HepG2 (cell line): ENCODE results near the gene MIF4GD. TPM values are rescaled to one million over a fixed set of nuclear protein-coding genes. Genes with fewer than 3 reads are reported as not detected.

Experiments used
- ADNP ChIP-seq: sonication (generic); formaldehyde crosslinking; IDR thresholded peaks from 2 replicates; pipeline ENCODE4 v1.4.0; 2020; ENCODE audit warnings: missing genetic modification reagents
- CBFB ChIP-seq: sonication (generic); formaldehyde crosslinking; IDR thresholded peaks from 2 replicates; pipeline ENCODE4 v1.4.0; 2020; ENCODE audit warnings: missing genetic modification reagents
- KDM5A ChIP-seq: fragments of 200-600 bp; sonication (generic); IDR thresholded peaks from 2 replicates; pipeline ENCODE4 v1.7.0; 2018; ENCODE audit warnings: antibody characterized with exemption, mild to moderate bottlenecking, low read length, borderline replicate concordance
- KIAA2018 ChIP-seq: sonication (generic); formaldehyde crosslinking; IDR thresholded peaks from 2 replicates; pipeline ENCODE4 v1.5.0; 2020; ENCODE audit warnings: mild to moderate bottlenecking, missing genetic modification reagents, borderline replicate concordance
- MBD4 ChIP-seq: IDR thresholded peaks from 2 replicates; pipeline ENCODE4 v1.6.1; 2012; ENCODE audit warnings: low read length, inconsistent platforms, borderline replicate concordance
- PRDM10 ChIP-seq: sonication (generic); formaldehyde crosslinking; IDR thresholded peaks from 2 replicates; pipeline ENCODE4 v1.4.0; 2020; ENCODE audit warnings: low read depth, missing genetic modification reagents
- SNRNP70 ChIP-seq: fragments of 200-400 bp; formaldehyde crosslinking; IDR thresholded peaks from 2 replicates; pipeline ENCODE4 v1.6.1; 2017; ENCODE audit warnings: mild to moderate bottlenecking, low read depth, low read length, moderate library complexity
- TAF1 ChIP-seq: sonication (generic); formaldehyde crosslinking; IDR thresholded peaks from 2 replicates; pipeline ENCODE4 v1.4.0; 2020; ENCODE audit warnings: missing genetic modification reagents
- TFE3 ChIP-seq: IDR thresholded peaks from 2 replicates; pipeline ENCODE4 v1.6.1; 2016
- ZNF451 ChIP-seq: sonication (generic); formaldehyde crosslinking; IDR thresholded peaks from 2 replicates; pipeline ENCODE4 v1.5.0; 2020; ENCODE audit warnings: mild to moderate bottlenecking, missing genetic modification reagents
- ZNF468 ChIP-seq: sonication (generic); formaldehyde crosslinking; IDR thresholded peaks from 2 replicates; pipeline ENCODE4 v1.8.0; 2022; ENCODE audit warnings: mild to moderate bottlenecking, moderate library complexity, missing genetic modification reagents
- ZNF598 ChIP-seq: sonication (generic); formaldehyde crosslinking; IDR thresholded peaks from 2 replicates; pipeline ENCODE4 v1.5.1; 2020; ENCODE audit warnings: mild to moderate bottlenecking, missing genetic modification reagents, borderline replicate concordance
- ZNF644 ChIP-seq: IDR thresholded peaks from 2 replicates; pipeline ENCODE4 v1.6.1; 2016; ENCODE audit warnings: low read depth
- ZNF879 ChIP-seq: sonication (generic); formaldehyde crosslinking; IDR thresholded peaks from 2 replicates; pipeline ENCODE4 v1.8.1; 2023; ENCODE audit warnings: missing genetic modification reagents
- polyA plus RNA-seq, 8 experiments: library from polyadenylated mRNA; depleted of rRNA in 3 of 8; stranded (reverse) in 7 of 8; unstranded in 1 of 8; fragments of >200 nt; fragmentation: Illumina TruSeq in 4 of 8; extraction: Trizol in 4 of 8; gene quantifications; 2 replicates each; pipeline versions ENCODE4 v1.2.1 to v1.2.3, GENCODE V29; 2011 to 2016; ENCODE audit warnings: low read depth in 4 of 8, missing spikeins in 1 of 8, mixed read lengths in 1 of 8; ENCODE audit not compliant: insufficient read depth in 1 of 8
- total RNA-seq, 5 experiments: library from RNA; depleted of rRNA; stranded (reverse); fragments of >200 nt; fragmentation: Illumina TruSeq; extraction: Trizol; gene quantifications; 2 replicates each; pipeline ENCODE4 v1.2.3, GENCODE V29; 2016; ENCODE audit warnings: low read depth in 1 of 5

The MIF4GD gene
- total and polyA plus RNA-seq, 2 of the 13 experiments (the other 11 are each of a cell fraction or from before 2014, with no cell fraction given): 14.0 to 28.0 TPM

- TF ChIP-seq TFE3 (CRISPR knock-in tag): 0 out of 2 replicates have a peak, but pooled peaks have one; percentile 49
- peak; percentile 83 for TF ChIP-seq TAF1 (CRISPR knock-in tag)
- no peak for TF ChIP-seq MBD4
- no peak for TF ChIP-seq SNRNP70
- 0 out of 2 replicates have a peak, but pooled peaks have one; percentile 26 for TF ChIP-seq ZNF468 (CRISPR knock-in tag)
- TF ChIP-seq KIAA2018 (CRISPR knock-in tag): 0 out of 2 replicates have a peak, but pooled peaks have one; percentile 23
- peak; percentile 96 for TF ChIP-seq ZNF644 (CRISPR knock-in tag)
- TF ChIP-seq CBFB (CRISPR knock-in tag): no peak
- TF ChIP-seq ZNF598 (CRISPR knock-in tag): peak; percentile 88; the same call in 1 of the 2 replicates
- no peak for TF ChIP-seq KDM5A
- TF ChIP-seq PRDM10 (CRISPR knock-in tag): 0 out of 2 replicates have a peak, but pooled peaks have one; percentile 74
- TF ChIP-seq ZNF451 (CRISPR knock-in tag): peak; percentile 43; the same call in 1 of the 2 replicates
- TF ChIP-seq ADNP (CRISPR knock-in tag): 0 out of 2 replicates have a peak, but pooled peaks have one; percentile 43
- TF ChIP-seq ZNF879 (CRISPR knock-in tag): no peak
Observed at GRCh38 chr17:75308732-75309629, 38.0 kb upstream of the MIF4GD start (continued).
